NOMO-1 treated with dmso at 0.1 percent for 144 hours (cell line): ENCODE data around the gene MTM1.

ENCODE experiments used
- DNase-seq: peaks from one replicate; lab custom pipeline; 2025; ENCODE audit not compliant: unreplicated experiment; lab: John Stamatoyannopoulos, UW

Gene MTM1

DNA sequence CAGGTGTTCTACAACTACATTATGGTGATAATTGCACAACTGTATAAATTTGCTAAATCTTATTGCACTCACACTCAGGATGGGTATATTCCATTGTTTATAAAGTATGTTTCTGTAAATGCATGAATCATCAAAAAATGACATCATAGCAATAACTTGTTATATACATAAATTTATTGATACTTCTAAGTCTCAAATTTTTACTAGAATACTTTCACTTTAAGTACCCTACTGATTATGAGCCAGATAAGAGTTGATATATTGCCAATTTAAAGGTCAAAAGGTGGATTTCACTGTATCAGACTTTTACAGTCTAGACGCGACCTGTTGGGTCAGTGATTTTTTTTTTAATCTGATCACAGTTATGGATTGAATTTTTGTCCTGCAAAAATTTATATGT is 87.4 kb downstream of the MTM1 start:
- DNase-seq: no peak

DNA sequence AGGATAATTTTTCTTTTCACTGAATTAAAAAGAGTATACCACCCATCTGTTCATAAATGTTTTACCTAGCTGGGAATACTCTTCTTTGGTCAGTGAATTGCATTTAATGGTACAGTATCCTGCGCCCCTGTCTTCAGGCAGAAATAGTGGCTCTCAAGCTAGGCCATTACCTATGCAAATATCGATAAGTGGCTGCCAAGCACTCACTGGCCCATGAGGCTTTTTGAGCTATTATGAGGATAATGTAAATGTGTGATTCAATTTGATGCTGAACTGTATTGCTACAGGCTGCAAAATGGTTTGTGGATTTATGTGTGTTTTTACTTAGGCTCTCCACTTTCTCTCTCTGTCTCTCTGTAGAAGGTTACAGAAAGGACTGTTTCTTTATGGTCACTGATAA is 94.7 kb downstream of the MTM1 start:
- DNase-seq: no peak

DNA sequence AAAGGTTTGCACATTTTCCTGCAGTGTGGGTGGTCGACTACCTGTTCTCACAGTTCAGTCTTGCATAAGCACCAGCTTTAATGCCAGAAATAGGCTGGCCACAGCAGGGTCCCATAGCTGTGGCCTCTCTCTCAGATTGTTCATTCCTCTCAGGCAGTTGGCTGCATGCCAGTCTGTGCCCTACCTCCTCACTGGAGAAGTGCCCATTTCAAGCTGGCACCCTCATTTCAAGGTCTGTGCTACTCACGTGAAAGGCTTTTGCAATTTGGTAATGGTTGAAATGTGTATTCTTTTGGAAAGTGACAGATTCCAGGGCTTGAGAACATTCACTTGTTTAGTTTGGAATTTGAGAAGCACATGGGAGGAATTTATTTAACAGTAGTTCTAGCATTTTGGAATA is 95.9 kb downstream of the MTM1 start:
- DNase-seq: no peak

DNA sequence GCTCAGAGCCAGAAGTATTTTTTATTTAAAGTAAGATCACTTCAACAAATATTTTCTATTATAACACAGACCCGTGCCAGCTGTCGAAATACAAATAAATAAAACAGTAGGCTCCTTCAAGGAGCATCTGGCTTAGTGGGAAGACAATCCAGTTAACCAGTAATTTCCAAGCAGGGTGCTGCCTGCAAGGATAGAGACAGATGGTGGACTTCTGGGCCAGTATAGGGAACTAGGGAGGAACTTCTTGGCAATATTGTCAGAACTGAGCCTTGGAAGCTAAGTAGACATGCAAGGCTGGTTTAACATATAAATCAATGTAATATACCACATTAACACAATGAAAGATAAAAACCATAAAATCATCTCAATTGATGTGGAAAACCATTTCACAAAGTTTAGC is 107.8 kb downstream of the MTM1 start:
- DNase-seq: no peak

DNA sequence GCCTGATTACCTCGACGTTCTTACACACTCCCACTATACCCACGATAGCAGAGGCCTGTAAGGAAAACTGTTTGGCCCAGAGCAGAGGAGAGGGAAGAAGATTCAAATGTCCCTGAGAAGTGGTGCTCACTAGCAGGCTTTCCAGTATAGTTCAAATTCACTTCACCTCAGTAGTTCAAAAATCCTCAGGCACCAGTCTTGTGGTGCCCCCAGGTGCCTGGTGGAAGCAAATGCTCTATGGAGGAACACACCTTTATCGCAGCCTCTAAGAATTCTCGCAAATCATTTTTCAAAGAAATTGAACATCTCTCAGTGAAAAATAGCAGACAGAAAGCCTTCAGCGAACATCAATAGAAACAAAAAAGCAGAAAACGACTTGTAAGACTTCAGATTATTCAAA is 112.6 kb downstream of the MTM1 start:
- DNase-seq: no peak

DNA sequence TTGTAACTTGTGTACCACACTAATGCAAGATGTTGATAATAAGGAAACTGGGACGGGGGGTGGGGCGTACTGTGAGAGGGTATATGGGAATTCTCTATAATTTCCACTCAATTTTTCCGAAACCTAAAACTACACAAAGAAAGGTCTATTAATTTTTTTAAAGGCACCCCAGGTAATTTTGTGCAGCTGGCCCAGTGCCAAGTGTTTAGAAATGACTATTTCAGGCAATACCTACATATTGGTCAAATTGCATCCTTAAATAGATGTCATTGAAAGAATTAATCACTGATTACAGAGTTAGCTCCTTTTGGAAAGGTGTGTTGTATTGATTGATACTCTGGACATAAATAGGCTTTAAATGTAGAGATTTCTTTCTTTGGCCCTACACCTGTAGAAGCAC is 114.7 kb downstream of the MTM1 start:
- DNase-seq: no peak

DNA sequence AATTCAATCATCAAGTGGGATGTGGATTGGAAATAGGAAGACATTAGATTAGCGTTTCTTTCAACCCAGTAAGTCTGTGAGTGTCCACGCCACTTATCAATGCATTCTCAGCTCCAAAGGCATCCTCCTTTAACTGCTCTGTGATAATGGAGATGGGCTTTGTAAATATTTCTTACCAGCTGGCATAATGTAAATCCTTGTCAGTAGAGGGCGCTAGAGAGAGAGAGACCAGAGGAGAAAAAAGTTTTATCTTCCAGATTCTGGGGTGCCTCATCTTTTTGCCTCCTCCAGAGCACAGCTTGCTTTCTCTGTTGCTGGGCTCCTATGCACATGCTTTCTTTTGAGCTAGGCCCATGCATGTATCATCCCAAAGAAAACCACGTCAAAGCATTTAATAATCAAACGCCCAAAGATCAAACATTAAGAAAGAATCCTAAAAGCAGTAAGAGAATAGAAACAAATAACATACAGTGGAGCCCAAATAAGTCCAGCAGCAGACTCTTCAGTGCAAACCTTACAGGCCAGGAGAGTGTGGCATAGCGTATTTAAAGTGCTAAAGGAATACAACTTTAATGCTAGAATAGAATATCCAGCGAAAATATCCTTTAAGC is 115.2 kb downstream of the MTM1 start:
- DNase-seq: no peak

DNA sequence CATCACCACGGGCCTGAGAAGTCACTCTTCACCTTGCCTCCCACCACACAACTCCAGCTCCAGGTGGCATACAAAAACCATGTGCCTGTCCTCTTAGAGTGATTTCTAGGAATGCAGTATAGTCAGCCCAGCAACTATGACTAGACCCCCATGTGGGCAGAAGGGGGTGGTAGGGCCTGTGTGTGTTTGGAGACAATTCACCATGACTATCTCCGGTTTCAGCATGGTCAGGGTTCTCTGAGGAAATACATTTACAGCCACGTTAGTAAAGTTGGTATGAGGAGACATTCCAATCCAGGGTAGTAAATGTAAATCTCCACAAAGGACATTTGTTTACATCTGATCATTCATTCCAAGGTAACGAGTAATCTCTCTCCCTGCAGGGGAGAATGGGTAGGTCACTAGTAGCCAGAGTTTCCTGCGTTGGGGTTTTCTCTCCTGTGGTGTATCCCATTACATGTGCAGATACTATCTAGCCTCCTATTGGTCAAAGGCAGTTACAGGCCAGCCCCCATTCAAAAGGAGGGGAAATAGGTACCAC is 120.6 kb downstream of the MTM1 start:
- no peak for DNase-seq

DNA sequence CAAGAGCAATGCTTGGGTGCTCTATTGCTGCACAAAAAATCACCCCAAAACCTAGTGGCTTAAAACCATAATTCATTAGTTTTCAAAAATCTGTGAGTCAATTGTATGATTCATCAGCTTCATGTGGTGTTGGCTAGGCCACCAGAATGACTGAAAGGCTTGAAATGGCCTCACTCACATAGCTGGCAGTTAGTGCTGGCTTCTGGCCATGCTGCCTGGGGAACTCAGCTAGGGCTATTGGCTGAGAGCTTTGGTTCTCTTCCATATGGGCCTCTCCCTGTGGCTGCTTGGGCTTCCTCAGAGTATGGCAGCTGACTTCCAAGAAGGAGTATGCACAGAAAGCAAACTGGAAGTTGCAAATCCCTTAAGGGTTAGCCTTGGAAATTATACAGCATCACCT is 121.7 kb downstream of the MTM1 start:
- no peak for DNase-seq

DNA sequence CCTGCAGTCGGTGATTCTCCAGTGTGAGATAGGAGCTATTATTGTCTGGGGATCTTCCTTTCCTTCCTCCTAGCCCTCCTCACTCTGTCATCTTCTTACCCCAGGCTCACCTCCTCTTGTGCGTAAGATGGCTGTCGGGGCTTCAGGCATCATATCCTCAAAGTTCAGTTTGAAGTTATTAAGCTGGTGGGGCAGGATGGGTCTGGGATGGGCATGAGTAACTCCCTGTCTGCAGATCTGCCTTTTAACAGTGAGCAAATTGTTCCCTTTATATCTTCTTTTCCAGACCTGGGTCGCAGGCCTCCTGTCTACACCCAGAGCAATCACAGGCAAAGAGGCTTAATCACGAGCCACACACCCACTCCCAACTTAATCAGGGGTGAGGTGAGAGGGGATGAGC is 123.9 kb downstream of the MTM1 start:
- DNase-seq: no peak

DNA sequence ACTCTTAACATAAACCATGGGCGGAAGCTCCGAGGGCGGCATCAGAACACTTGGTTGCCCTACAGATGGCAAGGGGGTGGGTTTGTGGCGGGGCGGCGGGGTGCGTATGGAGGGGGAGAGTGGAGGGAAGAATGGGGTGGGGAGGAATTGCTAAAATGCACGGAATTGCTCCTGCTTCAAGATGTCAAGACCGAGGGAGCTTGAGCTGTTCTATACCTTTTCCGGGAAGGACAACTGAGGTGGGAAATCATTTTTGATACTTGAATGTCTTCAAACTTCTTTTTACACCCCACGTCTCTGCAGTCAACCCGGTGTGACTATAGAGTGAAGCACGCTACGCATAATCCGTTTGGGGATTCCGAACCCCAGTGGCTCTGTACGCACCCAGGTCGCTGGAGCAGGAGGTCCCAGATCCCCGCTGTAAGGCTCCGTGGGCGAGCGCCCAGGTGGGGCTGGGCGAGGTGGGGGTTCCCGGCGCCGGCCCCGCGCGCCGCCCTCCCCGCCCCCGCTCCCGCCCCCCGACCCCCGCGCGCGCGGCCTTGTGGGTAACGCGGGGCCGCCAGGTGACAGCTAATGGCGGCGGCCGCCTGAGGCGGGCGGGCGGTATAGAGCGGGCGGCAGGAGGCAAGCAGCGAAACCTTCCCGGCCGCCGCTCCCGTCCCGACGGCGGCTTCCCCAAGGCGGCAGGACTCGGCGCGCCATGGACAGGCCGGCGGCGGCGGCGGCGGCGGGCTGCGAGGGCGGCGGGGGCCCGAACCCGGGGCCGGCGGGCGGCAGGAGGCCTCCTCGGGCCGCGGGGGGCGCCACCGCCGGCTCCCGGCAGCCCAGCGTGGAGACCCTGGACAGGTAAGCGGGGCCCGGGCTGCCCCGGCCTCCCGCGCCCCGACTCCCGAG is 124.7 kb downstream of the MTM1 start, which contains the start of gene MTMR1:
TSS of gene MTMR1 (plus strand) at position 566 of the 894 bp plus-strand sequence. CDS start at position 701, 135 bp downstream.
- DNase-seq: no peak

DNA sequence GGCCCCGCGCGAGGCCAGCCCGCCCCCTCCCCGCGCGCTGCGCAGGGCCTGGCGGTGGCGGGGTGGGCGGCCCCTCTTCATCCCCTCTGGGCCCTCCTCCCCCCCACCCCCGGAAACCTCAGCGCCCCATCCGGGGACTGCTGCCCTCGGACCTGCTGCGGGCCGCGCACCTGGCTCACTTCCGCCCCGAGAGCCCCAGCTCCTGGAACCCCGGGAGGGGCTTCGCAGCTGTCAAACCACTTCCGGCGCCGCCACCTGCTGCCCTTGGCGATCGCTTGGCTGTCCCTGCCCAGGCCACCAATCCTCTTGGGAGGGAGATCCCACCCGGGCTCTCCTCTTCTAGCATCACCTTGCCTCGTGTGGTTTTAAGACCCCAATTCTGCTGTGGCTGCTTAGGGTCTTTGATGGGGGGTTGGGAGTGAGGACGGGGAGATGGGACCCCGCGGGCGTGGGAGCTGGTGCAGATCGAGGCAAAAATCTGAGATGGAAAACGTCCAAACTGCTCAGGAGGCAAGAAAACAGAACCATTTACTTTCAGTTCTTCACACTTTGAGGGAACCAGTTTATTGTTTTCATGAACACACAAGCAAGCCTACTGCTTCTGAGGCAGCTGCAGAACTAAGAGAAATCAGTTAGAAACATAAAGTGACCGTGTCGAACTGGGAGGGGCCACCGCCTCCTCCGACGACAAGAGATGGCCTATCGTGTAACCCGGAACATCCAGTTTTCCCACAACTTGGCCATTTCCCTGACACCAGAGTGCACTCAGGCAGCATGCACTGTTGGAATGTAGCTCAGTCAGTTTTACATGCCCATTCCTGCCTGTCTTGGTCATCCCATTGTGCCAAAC is 125.5 kb downstream of the MTM1 start:
- DNase-seq: no peak

DNA sequence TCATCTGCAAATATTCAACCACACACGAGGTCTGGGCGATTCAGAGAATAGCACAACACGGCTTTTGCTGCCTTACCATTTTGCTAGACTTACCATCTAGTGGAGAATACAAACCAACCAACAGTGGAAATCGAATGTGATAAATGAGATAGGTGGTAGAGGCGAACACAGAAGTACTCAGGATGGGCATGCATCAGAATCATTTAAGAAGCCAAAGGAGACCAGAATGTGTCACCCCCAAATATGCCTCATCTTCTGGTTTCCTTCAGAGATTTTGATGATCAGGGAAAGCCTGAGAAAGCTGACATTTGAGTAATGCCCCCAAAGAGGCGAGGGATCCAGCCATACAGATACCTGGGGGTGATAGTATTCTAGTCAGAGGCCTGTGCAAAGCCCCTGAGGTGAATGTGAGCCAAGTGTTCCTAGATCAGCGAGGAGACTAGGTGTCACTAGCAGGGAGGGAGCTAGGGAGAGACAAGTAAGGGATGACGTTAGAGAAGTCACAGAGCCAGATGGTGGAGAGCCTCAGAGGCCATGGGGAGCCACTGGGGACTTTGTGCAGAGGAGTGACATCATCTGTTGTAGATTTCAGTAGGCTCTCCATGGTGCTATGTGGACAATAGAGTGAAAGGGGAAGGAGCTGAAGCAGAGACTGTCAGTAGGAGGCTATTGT is 126.5 kb downstream of the MTM1 start:
- DNase-seq: no peak

DNA sequence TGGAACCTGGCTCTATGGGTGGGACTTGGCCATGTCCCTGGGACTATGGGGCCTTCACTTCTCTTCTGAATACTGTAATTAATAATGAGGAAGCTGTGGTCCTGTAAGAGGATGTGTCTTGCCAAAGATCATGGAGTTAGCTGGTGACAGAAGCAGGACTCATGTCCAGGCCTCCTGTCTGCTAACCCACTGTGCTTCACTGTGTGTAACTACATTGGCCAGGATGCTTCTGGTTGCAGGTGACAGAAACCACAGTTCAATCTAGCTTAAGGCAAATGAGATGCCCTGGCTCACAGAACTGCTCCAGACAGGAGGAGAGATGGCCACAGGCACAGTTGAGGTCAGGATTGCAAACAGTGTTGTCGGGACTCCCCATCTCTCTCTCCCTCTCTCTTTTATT is 127.9 kb downstream of the MTM1 start:
- no peak for DNase-seq

DNA sequence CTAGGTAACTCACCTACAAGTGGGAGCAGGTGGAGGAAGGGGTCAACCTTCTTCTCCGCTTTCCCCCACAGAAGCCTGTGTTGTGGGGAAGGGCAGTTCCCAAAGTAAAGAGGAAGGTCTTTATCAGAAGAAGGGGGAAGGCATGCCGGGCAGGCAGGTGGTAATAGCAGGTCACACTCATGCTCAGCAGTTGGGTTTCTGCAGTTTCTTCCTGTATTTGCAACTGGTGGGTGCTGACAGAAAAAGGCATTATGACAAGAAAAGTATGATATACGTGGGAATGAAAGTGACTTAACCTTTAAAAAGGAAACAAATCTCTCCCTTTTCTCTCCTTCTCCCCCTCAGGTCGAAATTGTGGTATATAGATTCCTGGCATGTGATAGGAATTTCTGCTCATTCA is 128.4 kb downstream of the MTM1 start:
- no peak for DNase-seq

DNA sequence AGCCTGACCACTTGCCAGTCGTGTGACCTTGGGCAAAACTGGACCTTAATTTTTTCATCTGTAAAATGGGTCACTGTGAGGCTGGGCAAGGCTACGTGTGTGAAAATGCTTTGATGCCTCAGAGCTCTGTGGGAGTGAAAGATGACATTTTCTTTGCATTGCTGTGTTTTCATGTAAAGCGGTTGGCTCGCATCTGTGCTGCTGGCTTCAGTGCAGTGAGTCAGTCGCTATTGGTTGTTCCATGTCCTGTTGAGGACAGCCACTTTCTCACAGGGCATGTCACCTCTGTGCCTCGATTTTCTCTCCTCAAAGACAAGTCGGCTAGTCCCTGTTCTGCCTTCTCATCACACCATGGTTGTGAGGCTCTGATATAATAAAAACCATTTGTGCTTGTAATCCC is 129.2 kb downstream of the MTM1 start:
- no peak for DNase-seq

DNA sequence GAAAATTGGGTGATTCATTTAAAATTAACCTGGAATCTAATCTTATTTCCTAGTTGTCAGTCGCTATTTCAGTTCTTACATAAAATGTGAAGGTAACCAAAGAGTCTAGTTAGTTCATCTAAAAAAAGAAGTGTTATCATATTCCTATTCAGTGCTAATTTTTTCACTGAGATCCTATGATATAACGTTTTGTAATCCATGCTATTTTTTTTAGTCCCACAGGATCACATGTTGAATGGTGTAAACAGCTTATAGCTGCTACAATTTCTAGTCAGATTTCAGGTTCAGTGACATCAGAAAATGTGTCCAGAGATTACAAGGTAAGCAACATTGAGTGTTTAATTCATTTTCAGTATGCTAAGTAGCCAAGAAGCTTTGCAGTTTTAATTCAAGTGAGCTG is 130.6 kb downstream of the MTM1 start:
- no peak for DNase-seq

DNA sequence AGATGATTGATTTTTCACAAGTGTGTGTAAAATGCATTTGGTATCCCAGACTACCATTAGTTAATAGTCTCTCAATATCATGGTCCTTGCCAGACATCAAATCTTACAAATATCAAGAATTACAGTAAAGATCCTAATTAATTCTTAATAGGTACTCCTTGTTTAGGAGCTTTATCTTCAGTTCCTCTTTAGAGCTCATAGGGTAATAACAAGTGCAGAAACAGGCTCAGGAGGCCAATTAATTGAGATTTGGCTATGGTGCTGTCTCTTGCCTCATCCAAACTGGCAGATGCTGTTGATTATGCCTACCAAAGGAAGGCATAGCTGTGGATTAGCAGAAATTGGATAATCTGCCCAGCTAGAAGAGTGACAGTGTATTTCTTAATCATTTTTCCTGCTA is 131.7 kb downstream of the MTM1 start:
- no peak for DNase-seq

DNA sequence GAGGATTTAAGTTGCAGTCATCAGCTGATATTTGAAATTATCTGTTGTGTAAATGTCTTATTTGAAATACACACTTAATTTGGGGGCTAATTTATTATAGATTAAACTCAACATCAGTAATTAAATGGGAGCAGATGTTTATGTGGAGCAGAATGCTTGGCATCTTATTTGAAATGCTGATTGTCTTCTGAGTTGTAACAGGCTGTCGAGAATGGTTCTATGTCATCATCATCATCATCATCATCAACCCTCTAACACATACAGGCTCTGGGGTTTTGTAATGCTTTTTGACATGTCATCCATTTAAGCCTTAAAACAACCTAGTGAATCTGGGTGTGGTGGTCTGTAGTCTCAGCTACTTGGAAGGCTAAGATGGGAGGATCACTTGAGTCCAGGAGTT is 133.0 kb downstream of the MTM1 start:
- no peak for DNase-seq

DNA sequence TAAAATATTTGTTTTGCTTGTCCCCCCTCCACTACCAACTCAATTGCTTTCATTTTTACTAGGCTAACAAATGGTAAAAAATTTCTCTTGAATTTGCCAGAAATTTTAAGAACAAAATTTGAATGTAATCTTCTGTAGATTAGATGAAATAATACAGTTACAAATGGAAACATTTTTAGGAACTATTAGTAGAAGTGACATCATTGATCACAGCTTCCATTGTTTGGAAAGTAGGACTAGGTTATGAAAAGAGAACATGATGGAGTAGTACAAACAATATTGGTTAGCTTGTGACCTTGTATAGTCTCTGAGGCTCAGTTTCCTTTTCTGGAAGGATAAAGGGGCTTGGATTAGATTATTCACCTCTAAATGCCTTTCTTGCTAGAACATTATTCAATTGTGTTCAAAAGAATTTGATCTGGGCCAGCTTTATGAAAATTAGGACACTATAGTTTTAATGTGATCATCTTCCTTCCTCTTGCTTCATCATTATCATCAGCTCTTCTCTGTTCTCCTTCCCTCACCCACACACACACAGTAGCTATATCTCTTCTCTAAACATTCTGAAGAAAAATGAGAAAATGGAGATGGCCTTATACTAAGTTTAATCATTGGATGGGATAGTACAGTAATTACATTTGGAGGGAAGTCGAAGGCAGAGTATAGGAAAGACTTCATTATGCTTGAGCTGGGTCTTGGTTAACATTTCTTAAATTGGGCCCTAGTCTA is 134.7 kb downstream of the MTM1 start:
- DNase-seq: no peak

DNA sequence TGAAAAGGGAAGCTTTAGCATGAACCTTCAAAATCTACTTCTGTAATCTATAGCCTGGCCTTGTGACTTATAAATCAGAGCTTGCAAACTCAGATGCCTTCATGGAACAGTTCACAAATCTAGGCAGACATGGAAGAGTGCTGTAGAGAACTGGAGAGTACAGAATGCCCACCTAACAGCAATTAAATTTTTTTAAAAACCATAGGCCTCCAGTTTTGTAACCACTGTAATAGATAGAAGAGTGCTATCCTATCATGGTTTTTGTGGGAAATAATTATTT is 135.2 kb downstream of the MTM1 start:
- no peak for DNase-seq
